ENCODE results near the gene ASB12. TPM values are rescaled to one million over a fixed set of nuclear protein-coding genes. Genes with fewer than 3 reads are reported as not detected.

The ASB12 gene
- total and polyA plus RNA-seq, 8 donors, result 0.12 to 0.21 (median 0.15) TPM; not detected in 3

Other genes starting within 250 kb of the ASB12 start
- gene AMER1, start 24.9 kb downstream of the ASB12 start, total RNA-seq, result 1 to 10 TPM; 2.5 to 5.1 (median 3.4) TPM
- 1 to 10 TPM in 1 of 2 donors, under 1 TPM in 1; 0.92 to 2.2 TPM for gene AMER1, start 24.9 kb downstream of the ASB12 start, polyA plus RNA-seq
- gene MTMR8, start 164.8 kb upstream of the ASB12 start, total RNA-seq, result 1 to 10 TPM in 5 of 6 donors, under 1 TPM in 1; 0.91 to 1.7 (median 1.3) TPM
- under 1 TPM; 0.35 to 0.99 TPM for gene MTMR8, start 164.8 kb upstream of the ASB12 start, polyA plus RNA-seq

All from pancreas (tissue), 8 donors.